Loucy (cell line): ENCODE results near the gene FCHO1.

Experiments used
- EZH2phosphoT487 ChIP-seq: fragments of 200-600 bp; IDR thresholded peaks from 2 replicates; pipeline ENCODE4 v1.6.1; 2018; ENCODE audit warnings: antibody characterized with exemption, mild to moderate bottlenecking, moderate library complexity, borderline replicate concordance
- TF ChIP-seq, protein P1 (sequence below): fragments of 200-600 bp; sonication (generic); conservative IDR thresholded peaks from 2 replicates; pipeline ENCODE4 v1.5.1; 2014; ENCODE audit warnings: mild to moderate bottlenecking, antibody characterized with exemption, low read length

DNA sequence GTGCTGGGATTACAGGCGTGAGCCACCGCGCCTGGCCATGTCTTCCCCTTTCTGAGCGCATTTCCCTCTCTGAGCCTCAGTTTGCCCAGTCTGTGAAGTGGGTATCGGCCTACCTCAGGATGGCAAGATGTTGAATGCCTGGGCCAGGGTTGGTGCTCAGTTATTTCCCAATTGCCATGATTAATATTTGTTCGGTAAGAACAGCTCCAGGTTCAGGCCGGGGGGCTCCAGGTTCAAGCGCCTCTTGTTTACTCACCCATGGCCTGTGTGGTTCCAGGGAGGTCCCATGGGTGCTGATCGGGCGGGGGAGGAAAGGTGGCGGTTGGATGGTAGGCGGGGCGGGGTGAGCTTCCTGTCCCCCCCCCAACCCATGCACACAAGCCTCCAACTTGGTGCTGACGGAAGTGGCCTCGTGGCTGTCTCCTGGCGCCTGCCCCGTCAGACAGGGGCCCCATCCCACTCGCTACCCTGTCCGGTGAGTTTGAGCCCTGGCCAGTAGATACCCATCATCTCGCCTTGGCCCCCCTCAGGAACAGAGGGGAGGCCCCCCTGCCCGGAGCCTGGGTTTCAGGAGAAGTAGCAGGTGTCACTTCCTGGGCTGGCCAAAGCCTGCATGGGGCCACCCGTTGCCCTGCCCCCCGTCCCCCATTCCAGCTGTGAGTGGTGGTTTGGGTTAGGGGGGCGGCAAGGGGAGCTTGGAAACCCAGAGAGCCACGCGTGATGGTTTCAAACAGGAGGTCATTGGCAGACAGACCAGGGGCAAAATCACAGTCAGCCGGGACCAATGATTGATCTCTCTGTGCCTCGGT lies at the start of gene FCHO1:
- TF ChIP-seq, protein P1, sequence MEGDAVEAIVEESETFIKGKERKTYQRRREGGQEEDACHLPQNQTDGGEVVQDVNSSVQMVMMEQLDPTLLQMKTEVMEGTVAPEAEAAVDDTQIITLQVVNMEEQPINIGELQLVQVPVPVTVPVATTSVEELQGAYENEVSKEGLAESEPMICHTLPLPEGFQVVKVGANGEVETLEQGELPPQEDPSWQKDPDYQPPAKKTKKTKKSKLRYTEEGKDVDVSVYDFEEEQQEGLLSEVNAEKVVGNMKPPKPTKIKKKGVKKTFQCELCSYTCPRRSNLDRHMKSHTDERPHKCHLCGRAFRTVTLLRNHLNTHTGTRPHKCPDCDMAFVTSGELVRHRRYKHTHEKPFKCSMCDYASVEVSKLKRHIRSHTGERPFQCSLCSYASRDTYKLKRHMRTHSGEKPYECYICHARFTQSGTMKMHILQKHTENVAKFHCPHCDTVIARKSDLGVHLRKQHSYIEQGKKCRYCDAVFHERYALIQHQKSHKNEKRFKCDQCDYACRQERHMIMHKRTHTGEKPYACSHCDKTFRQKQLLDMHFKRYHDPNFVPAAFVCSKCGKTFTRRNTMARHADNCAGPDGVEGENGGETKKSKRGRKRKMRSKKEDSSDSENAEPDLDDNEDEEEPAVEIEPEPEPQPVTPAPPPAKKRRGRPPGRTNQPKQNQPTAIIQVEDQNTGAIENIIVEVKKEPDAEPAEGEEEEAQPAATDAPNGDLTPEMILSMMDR: no peak
- no peak for TF ChIP-seq EZH2phosphoT487
